GM21723 (cell line): ENCODE data around the gene VWA8.
"Not testable (repeated sequence)": the region's sequence is repeated elsewhere in the genome, so short reads cannot be mapped to it uniquely, and the experiment has no call there.

ENCODE experiments used
- ATAC-seq: cut with Tn5 transposase; IDR thresholded peaks from one replicate; pipeline ENCODE4 v1.9.1; 2021; ENCODE audit warnings: mild to moderate bottlenecking, moderate library complexity; ENCODE audit not compliant: unreplicated experiment

The VWA8 gene

GRCh38 chr13:41542799-41543198, 418.1 kb downstream of the VWA8 start:
- ATAC-seq, result not testable (repeated sequence)

- ATAC-seq, result no peak
Observed at GRCh38 chr13:41542281-41542680, 418.6 kb downstream of the VWA8 start.

- ATAC-seq, result no peak
Observed at GRCh38 chr13:41541142-41541938, 419.6 kb downstream of the VWA8 start.

- not testable (repeated sequence) for ATAC-seq
Observed at GRCh38 chr13:41540240-41540639, 420.7 kb downstream of the VWA8 start.

- ATAC-seq, result no peak
Observed at GRCh38 chr13:41533266-41534052, 427.4 kb downstream of the VWA8 start.

- ATAC-seq, result no peak
Observed at GRCh38 chr13:41528021-41528420, 432.9 kb downstream of the VWA8 start.

- ATAC-seq, result no peak
Observed at GRCh38 chr13:41520660-41521630, 440.0 kb downstream of the VWA8 start.

- ATAC-seq, result no peak
Observed at GRCh38 chr13:41520016-41520659, 440.8 kb downstream of the VWA8 start.
